Measurements from ENCODE around the gene FOXK1.
"Not testable (repeated sequence)": the region's sequence is repeated elsewhere in the genome, so short reads cannot be mapped to it uniquely, and the experiment has no call there.

The FOXK1 gene

DNA sequence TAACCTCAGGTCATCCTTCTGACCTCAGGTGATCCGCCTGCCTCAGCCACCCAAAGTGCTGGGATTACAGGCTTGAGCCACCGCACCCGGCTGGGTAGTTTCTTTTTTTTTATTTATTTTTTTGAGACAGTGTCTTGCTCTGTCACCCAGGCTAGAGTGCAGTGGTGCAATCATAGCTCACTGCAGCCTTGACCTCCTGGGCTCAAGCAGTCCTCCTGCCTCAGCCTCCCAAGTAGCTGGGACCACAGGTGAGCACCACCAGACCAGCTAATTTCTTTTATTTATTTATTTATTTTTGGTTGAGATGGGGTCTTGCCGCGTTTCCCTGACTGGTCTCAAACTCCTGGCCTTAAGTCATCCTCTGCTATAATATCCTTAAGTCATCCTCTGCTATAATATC, 10.5 kb downstream of the FOXK1 start:
- DNase-seq (ENCODE audit: low read depth); H3K4me3 ChIP-seq (ENCODE audit: low read depth, low read length): not testable (repeated sequence)

DNA sequence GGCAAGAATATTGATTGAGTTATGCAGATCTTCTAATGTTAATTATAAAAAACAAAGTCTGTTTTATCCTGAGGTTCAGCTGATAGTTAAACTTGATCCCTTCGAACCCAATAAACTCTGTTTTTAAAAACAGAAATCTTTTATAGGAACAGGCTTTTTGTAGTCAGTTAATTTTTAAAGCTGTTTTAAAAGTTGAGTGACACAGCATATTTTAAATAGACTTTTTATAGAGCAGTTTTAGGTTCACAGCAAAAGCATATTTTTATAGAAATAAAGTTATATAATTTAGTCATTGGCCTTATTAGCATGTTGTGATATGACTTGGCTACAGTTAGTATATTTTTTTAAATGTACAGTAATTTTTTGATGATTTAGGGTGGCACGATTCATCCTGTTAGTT, 11.1 kb downstream of the FOXK1 start:
- DNase-seq (ENCODE audit: low read depth) = no peak

DNA sequence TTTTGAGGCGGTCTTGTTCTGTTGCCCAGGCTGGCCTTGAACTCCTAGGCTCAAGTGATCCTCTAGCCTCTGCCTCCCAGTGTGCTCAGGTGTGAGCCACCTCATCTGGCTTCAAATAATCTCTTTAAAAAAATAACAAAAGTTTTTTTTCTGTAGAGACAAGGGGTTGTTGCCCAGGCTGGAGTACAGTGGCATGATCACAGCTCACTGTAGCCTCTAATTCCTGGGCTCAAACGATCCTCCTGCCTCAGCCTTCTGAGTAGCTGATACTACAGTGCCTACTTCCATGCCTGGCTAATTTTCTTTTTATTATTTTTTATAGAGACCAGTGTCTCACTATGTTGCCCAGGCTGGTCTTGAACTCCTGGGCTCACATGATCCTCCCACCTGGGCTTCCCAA, 11.7 kb downstream of the FOXK1 start:
- H3K4me3 ChIP-seq (ENCODE audit: low read depth, low read length) = no peak overlapping the region
- DNase-seq (ENCODE audit: low read depth) = no peak

More for the DNA sequence above, 11.1 kb downstream of the FOXK1 start:
- H3K4me3 ChIP-seq (ENCODE audit: low read depth, low read length) = no peak overlapping the region

DNA sequence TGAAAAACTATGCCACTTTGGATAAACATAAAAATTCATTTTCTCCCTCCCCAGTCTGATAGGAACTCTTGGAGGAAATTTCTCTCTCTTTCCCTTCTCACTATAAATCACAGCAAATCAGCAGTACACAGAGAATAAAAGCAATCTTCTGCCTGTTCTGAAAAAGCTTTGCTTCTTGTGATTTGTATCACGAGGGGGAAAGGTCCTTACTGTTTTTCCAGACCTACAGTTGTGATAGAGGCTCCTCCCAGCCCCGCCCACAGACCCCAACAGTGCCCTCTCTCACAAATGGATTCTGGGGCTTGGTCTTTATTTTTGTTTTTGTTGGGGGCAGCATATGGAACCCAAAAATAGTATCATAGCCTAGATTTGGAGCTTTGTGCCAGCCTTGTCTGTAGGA, 12.2 kb downstream of the FOXK1 start:
- H3K4me3 ChIP-seq (ENCODE audit: low read depth, low read length) = no peak overlapping the region
- no peak for DNase-seq (ENCODE audit: low read depth)

DNA sequence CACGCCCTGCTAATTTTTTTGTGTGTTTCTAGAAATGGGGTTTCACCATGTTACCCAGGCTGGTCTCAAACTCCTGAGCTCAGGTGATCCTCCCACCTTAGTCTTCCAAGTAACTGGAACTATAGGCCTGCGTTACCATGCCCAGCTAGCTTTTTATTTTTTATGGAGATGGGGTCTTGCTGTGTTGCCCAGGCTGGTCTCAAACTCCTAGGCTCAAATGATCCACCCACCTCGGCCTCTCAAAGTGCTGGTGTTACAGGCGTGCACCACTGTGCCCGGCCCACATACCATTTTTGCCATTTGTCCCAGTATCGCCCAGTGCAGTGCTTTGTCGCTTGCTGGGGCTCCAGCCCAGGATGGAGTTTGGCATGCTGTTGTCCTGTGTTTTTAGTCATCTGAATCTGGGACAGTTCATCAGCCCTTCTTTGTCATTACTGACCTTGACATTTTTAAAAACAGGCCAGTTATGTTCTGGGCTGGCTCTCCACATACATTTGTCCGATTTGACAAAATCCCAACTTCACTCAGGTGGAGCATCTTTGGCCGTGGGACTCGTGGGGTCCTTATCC, 16.7 kb downstream of the FOXK1 start:
- no peak for DNase-seq (ENCODE audit: low read depth)

DNA sequence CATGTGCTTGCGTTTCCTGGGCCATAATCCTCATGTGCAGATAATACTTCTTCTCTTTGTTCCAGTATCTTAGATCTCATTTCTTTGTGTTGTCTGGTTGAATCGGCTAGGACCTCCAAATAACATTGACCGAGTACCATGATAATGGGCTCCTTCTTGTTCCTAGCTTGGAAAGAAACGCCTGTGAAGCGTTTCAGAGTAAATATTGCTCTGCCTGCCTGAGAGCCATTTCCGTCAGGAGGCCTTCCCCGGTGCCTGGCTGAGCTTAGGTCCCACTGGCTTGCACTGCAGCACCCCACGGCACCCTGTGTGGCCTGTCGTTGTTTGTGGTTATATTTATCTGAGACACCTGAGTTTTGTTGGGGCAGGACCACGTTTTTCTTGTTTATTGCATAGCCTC, 17.7 kb downstream of the FOXK1 start:
- no peak for DNase-seq (ENCODE audit: low read depth)
- H3K4me3 ChIP-seq (ENCODE audit: low read depth, low read length) = no peak overlapping the region

More for the DNA sequence above, 16.7 kb downstream of the FOXK1 start:
- H3K4me3 ChIP-seq (ENCODE audit: low read depth, low read length) = no peak overlapping the region

DNA sequence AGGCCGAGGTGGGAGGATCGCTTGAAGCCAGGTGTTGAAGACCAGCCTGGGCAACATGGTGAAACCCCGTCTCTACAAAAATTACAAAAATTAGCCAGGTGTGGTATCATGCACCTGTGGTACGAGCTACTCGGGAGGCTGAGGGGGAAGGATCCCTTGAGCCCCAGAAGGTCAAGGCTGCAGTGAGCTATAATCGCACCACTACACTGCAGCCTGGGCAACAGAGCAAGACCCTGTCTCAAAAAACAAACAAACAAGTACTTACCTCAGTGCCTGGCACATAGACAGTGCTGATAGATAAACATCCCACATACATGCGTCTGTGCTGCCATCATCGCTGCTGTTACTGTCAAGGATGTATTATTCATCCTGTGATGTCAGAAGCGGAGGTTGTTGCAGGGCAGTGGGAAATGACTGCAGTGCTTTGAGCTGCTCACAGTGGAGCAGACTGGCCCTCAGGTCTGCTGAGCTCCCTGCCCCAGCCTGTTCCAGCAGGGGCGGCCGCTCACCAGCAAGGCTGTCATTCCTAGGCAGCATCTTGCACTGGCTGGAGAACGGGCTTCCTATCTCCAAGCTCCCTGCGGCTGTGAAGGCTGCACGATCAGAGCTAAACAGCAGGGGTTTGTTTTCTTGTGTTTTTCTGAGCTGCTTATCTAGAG, 18.6 kb downstream of the FOXK1 start:
- DNase-seq (ENCODE audit: low read depth) = peak; percentile 47

DNA sequence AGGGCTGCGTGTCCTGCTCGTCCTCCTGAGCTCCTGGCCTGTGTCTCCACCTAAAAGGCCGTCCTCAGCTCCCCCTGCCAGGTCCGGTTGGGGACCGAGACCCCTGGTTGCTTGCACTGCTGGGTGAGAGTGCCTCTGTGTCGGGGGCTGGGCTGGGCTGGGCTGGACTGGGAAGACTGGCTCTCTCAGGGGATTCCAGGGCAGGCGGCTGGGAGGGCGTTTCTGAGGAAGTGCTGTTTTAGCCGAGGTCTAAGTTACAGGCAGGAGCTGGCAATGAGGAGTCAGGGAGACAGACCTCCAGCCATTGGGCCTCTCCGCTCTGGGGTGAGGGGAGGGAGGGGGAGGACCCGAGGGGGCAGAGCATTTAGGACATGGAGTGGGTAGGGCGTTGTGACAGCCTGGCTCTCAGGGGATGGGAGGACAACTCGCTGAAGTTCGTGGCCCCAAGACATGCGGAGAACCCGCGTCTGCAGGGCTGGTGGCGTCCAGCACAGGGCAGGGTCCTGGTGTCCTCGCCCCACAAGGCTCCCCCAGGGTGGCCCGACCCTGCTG, 20.9 kb downstream of the FOXK1 start:
- no peak overlapping the region for H3K4me3 ChIP-seq (ENCODE audit: low read depth, low read length)
- DNase-seq (ENCODE audit: low read depth) = no peak

More for the DNA sequence above, 18.6 kb downstream of the FOXK1 start:
- no peak overlapping the region for H3K4me3 ChIP-seq (ENCODE audit: low read depth, low read length)

DNA sequence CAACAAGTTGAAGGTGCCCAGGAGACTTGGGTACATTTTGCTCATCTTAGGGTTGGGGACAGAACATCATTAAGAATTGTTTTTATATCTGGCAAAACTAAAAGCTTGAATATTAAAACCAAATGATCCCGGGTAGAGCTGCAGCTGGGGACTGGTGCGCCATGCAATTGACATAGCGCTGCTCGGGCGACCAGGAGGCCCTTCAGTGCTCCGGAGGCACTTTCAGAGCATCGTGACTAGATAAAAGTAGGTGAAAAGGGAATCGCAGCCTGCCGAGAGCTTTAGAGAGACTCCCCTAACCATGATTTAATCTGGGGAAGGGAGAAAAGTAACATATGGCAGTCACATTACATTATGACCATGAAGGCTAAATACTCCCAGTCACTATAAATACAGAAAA, 21.4 kb downstream of the FOXK1 start:
- H3K4me3 ChIP-seq (ENCODE audit: low read depth, low read length) = no peak overlapping the region
- no peak for DNase-seq (ENCODE audit: low read depth)

DNA sequence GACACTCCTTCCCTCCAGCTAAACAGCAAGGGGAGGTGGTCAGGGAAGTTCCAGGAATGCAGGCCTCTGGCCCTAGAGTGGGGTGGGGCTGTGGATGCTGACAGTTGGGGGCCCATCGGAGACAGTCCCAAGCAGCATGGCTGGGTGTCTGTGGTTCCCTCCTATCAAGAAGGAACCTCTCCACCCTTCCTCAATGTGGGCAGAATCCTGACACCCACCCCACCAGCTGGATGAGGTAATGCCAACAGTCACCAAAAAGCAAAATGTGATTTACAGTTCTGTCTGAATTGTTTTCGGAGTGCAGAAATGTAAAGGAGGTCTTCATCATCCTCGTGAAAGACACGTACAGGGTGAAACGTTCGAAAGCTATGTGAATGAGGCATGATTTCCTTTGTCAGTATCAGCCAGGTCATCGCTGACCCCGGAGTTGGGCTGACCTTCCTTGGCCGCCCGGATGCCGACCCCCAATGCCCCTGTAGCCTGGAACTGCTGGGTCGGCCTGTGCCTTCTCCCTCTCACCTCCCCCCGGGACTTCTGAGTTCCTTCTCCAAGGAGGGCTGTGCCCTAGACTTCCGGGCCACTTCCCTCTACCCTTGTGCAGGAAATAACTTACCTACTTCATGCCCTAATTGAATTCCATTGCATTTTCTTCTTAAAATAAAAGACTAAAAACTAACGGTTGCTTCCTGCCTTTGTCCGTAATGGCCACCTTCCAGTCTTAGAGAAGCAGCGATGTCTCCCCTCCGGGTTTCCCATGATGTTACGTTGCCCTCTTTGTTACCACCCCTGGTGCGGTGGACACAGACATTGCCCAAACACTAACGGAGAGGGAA, 24.5 kb downstream of the FOXK1 start:
- H3K4me3 ChIP-seq (ENCODE audit: low read depth, low read length) = no peak overlapping the region
- no peak for DNase-seq (ENCODE audit: low read depth)

DNA sequence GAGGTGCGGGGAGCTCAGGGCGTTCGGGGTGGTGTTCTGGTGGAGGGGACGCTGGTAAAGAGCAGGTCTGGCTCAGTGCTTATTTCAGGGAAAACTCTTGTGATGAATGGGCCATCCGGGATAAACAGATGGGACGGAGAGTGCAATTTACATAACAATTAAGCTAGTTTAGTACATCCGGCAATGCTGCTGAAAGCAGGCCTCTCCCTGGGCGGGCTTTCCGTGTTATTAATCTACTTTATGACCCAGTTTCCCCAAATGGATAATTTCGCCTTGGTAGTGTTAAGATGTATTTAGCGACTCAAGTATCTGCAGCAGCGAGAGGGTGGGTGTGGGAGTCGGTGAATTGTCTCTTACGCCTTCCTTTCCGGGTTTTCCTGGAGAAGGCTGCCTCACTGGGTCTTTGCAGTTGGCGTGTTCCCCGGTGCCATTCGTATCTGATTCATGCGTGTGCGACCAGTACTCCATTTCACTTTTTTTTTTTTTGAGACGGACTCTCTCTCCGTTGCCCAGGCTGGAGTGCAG, 25.2 kb downstream of the FOXK1 start:
- DNase-seq (ENCODE audit: low read depth) = no peak
- no peak overlapping the region for H3K4me3 ChIP-seq (ENCODE audit: low read depth, low read length)

DNA sequence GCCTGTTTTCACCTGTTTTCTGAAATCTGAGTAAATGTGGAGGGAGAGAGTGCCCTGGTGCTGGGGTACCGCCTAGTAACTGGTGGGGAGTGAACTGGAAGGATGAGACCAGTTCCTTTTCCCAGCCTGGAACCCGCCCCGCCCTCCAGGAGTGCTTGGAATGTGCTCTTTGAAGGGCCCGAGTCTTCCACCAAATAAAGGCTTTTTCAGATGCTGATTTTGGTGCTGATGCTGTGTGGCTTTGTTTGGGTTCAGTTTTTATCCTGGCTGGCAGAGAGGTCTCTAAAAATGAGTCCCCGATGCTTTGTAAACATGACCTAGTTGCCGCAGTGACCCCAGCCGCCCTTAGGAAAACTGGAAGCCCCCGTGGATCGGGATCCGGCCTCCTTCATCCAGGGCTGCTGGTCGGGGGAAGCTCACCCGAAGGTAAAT, 25.9 kb downstream of the FOXK1 start:
- no peak overlapping the region for H3K4me3 ChIP-seq (ENCODE audit: low read depth, low read length)
- no peak for DNase-seq (ENCODE audit: low read depth)

DNA sequence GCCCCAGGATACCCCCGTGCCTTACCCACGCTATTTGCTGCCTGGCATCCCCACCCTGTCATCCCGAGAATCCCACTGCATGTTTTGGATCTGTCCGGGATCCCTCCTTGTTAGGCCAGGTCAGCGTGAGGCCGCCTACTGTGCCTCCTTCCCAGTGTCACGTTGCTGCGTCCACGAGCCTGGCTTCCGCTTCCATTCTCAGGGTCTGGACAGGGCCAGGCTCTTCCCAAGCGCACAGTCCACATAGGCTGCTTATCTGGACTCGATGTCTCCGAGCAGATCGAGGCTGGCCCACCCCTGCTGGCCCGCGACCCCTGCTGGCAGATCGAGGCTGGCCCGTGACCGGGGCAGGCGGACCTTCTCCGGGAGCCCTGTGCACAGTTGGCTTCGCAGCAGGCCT, 27.1 kb downstream of the FOXK1 start:
- H3K4me3 ChIP-seq (ENCODE audit: low read depth, low read length) = no peak overlapping the region
- no peak for DNase-seq (ENCODE audit: low read depth)

DNA sequence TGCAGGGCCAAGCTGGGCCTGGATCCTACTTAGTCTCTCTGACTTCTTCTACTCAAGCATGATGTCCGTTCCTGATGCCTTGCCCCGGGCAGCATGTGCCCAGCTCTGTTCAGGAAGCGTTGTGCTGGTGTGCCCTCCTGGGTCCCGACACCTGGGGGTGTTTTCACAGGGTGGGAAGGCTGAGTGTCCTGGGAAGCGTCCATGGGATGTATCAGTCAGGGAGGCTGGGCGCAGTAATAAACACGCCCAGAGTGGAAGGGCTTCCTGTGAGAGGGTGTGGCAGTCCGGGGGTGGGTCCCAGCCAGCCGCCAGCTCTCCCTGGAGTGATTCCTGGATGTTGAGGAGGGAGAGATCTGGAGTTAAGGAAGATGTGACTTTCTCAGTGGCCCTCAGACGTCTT, 29.0 kb downstream of the FOXK1 start:
- no peak for DNase-seq (ENCODE audit: low read depth)
- H3K4me3 ChIP-seq (ENCODE audit: low read depth, low read length) = no peak overlapping the region

DNA sequence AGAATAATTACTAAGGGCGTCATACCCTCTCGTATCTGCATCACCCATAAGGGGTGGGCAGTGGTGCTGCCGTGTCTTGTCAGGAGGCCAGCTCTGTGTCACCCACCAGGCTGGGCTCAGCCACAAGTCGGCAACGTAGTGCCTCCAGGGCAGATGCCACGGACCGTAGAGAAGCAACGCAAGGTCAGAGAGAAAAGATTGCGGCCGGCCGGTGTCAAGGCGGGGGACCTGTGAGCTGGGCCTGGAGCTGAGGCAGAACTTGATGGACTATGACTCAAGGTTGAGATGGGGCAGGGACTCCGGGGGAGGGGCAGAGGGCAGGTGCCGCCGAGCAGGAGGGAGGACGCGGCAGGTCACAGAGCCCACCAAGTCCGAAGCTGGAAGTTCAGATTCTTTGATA, 29.5 kb downstream of the FOXK1 start:
- DNase-seq (ENCODE audit: low read depth) = no peak
- H3K4me3 ChIP-seq (ENCODE audit: low read depth, low read length) = no peak overlapping the region

DNA sequence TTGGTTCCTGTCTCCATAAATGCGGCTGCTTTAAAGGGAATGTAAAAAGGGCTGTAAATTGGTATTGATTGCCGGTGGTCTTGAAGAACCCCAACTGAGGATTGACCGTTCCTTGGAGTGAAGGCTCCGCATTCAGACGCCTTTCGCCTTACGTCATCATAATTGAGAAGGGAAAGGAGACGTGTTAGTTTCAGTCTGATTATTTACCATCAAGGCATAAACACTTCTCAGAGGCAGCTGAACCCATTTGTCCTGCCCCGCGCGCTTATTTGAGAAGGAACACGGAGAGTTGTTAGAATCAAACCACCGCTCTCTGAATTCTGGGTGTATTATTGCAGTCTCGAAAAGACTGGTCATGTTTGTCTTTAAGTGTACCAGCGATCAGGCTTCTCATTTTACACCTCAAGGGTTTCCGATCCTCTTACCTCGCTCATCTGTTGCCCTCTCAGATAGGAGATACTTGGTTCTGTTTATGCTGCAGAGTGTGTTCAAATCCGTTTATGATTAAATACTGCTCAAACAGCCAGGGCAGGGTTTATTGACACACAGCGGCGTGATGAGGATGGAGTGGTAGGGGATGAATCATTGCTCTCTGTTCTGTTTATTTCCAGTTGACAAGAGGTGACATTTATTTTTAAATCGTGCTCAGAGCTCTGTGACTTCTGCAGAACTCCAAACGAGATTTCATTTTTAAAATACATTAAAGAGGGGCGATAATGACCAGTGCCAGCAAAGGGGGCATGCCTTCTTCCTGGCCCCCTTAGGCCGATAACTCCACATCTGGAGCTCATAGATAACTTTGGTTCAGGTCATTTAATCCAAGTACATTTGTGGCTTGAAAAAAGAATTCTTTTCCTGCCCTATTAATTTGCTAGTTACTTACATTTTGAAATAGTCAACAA, 30.4 kb downstream of the FOXK1 start:
- DNase-seq (ENCODE audit: low read depth) = no peak
- H3K4me3 ChIP-seq (ENCODE audit: low read depth, low read length) = no peak overlapping the region

DNA sequence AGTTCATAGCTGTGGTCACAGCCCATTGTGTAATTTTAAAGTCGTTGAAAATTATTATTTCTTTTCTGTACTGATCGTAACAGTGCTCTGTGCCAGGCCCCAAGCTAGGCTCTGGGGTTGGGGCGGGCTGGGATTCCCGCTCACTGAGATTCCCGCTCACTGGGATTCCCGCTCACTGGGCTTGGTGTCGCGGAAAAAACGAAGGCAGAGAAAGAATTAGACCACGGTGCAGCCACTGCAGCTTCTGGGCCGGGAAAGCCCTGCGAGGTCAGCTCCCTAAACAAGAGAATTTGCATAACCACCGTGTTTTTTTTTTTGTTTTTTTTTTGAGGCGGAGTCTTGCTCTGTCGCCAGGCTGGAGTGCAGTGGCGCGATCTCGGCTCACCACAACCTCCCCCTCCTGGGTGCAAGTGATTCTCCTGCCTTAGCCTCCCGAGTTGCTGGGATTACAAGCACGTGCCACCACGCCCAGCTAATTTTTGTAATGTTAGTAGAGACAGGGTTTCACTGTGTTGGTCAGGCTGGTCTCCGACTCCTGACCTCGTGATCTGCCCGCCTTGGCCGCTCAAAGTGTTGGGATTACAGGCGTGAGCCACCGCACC, 31.2 kb downstream of the FOXK1 start:
- no peak for DNase-seq (ENCODE audit: low read depth)
- H3K4me3 ChIP-seq (ENCODE audit: low read depth, low read length) = no peak overlapping the region

DNA sequence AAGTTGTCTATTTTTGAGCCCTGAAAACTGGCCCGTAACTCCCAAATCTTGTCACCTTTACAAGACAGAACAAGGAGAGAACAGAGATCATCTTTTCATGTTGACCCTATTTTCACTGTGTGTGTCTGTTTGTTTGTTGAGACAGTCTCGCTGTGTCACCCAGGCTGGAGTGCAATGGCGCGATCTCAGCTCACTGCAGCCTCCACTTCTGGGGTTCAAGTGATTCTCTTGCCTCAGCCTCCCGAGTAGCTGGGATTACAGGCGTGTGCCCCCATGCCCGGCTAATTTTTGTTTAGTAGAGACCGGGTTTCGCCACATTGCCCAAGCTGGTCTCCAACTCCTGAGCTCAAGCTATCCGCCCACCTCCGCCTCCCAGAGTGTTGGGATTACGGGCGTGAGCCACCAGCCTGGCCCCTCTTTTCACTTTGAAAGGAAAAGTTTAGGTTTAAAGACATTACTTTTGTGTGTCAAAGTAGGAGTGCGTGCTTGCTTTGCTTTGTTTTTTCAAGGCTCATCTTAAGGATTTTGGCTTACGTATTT, 32.1 kb downstream of the FOXK1 start:
- no peak overlapping the region for H3K4me3 ChIP-seq (ENCODE audit: low read depth, low read length)
- no peak for DNase-seq (ENCODE audit: low read depth)

Data from skeletal muscle cell (primary cell).